Liver (tissue), 9 donors: Measurements from ENCODE around the gene RTP5. TPM values are rescaled to one million over a fixed set of nuclear protein-coding genes. Genes with fewer than 3 reads are reported as not detected.

Experiments
- DNase-seq: peaks from one replicate; pipeline ENCODE4 v3.0.0-alpha.2; 2017; ENCODE audit warnings: low spot score
- H3K27ac ChIP-seq, 2 donors: one replicate each; pipeline ENCODE4 v1.7.0; 2013; ENCODE audit warnings: inconsistent platforms in 2 of 2, low read length in 2 of 2, control low read depth in 1 of 2, low read depth in 1 of 2, mild to moderate bottlenecking in 1 of 2
- H3K27me3 ChIP-seq, 4 donors: one replicate each; pipeline versions ENCODE4 v1.6.1 to v1.7.0; 2013; ENCODE audit warnings: low read length in 3 of 4, inconsistent platforms in 1 of 4, mild to moderate bottlenecking in 1 of 4, moderate library complexity in 1 of 4; ENCODE audit not compliant: control insufficient read depth in 4 of 4, insufficient read depth in 4 of 4
- H3K36me3 ChIP-seq, 4 donors: one replicate each; pipeline versions ENCODE4 v1.6.1 to v1.7.0; 2013; ENCODE audit warnings: low read length in 3 of 4, mild to moderate bottlenecking in 3 of 4, low read depth in 1 of 4, moderate library complexity in 1 of 4; ENCODE audit not compliant: control insufficient read depth in 4 of 4, insufficient read depth in 3 of 4
- H3K4me1 ChIP-seq, 4 donors: one replicate each; pipeline versions ENCODE4 v1.6.1 to v1.7.0; 2013; ENCODE audit warnings: low read length in 3 of 4, mild to moderate bottlenecking in 3 of 4, moderate library complexity in 1 of 4; ENCODE audit not compliant: control insufficient read depth in 4 of 4, insufficient read depth in 4 of 4
- H3K4me3 ChIP-seq, 3 donors: one replicate each; pipeline versions ENCODE4 v1.6.1 to v1.7.0; 2013; ENCODE audit warnings: low read length in 3 of 3, control low read depth in 1 of 3, low read depth in 1 of 3, mild to moderate bottlenecking in 1 of 3
- H3K9ac ChIP-seq, 2 donors: one replicate each; pipeline ENCODE4 v1.7.0; 2013; ENCODE audit warnings: low read length in 2 of 2, mild to moderate bottlenecking in 2 of 2, moderate library complexity in 2 of 2, control low read depth in 1 of 2, low read depth in 1 of 2
- H3K9me3 ChIP-seq, 4 donors: one replicate each; pipeline versions ENCODE4 v1.6.1 to v1.7.0; 2013; ENCODE audit warnings: low read length in 3 of 4; ENCODE audit not compliant: control insufficient read depth in 4 of 4
- CTCF ChIP-seq: fragments of 150-350 bp; IDR thresholded peaks from 2 replicates; pipeline ENCODE4 v1.5.1; 2017; ENCODE audit warnings: improper control_type of control experiment, low read depth, low read length; ENCODE audit not compliant: missing input control
- EGR1 ChIP-seq, 2 donors: IDR thresholded peaks; 2 replicates each; pipeline ENCODE4 v1.6.1; 2016 to 2018; ENCODE audit warnings: antibody characterized with exemption in 2 of 2, low read depth in 2 of 2
- FOXA1 ChIP-seq: IDR thresholded peaks from 2 replicates; pipeline ENCODE4 v1.6.1; 2016; ENCODE audit warnings: antibody characterized with exemption
- FOXA2 ChIP-seq: IDR thresholded peaks from 2 replicates; pipeline ENCODE4 v1.6.1; 2016; ENCODE audit warnings: antibody characterized with exemption
- GABPA ChIP-seq, 2 donors: IDR thresholded peaks in 1 of 2; conservative IDR thresholded peaks in 1 of 2; 2 replicates each; pipeline ENCODE4 v1.6.1; 2016; ENCODE audit warnings: antibody characterized with exemption in 2 of 2, mild to moderate bottlenecking in 1 of 2, moderate library complexity in 1 of 2
- JUND ChIP-seq, 2 donors: IDR thresholded peaks; 2 replicates each; pipeline ENCODE4 v1.6.1; 2016; ENCODE audit warnings: antibody characterized with exemption in 2 of 2
- MAX ChIP-seq: IDR thresholded peaks from 2 replicates; pipeline ENCODE4 v1.6.1; 2016; ENCODE audit warnings: antibody characterized with exemption
- NR2F2 ChIP-seq: IDR thresholded peaks from 2 replicates; pipeline ENCODE4 v1.6.1; 2016; ENCODE audit warnings: antibody characterized with exemption
- RAD21 ChIP-seq, 2 donors: IDR thresholded peaks; 2 replicates each; pipeline ENCODE4 v1.6.1; 2016; ENCODE audit warnings: antibody characterized with exemption in 2 of 2, mild to moderate bottlenecking in 2 of 2
- RXRA ChIP-seq, 2 donors: IDR thresholded peaks; 2 replicates each; pipeline ENCODE4 v1.6.1; 2017 to 2018; ENCODE audit warnings: antibody characterized with exemption in 2 of 2, mild to moderate bottlenecking in 1 of 2
- SP1 ChIP-seq: IDR thresholded peaks from 2 replicates; pipeline ENCODE4 v1.6.1; 2018; ENCODE audit warnings: antibody characterized with exemption, mild to moderate bottlenecking
- ZBTB33 ChIP-seq: IDR thresholded peaks from 2 replicates; pipeline ENCODE4 v1.6.1; 2016; ENCODE audit warnings: antibody characterized with exemption
- WGBS: extraction: QIAGEN DNeasy Blood & Tissue Kit; methylation state at CpG from one replicate; pipeline ENCODE4 v1.1.7; 2013; 5-methylcytosine and 5-hydroxymethylcytosine counted together
- polyA plus RNA-seq, 2 donors: library from polyadenylated mRNA; stranded (reverse) in 1 of 2; unstranded in 1 of 2; fragments of 200-250 nt in 1 of 2; fragments of >200 nt in 1 of 2; fragmentation: Nextera tagmentation in 1 of 2; extraction: Ambion mirVana in 1 of 2; gene quantifications; one replicate each; pipeline versions ENCODE4 v1.2.1 to v1.2.3, GENCODE V29; 2013 to 2015
- total RNA-seq, 2 donors: library from RNA; depleted of rRNA; stranded (reverse); fragments of >200 nt; gene quantifications; one replicate each; pipeline ENCODE4 v1.2.3, GENCODE V29; 2014
- donor health status: healthy.
- donor health status: healthy.
- donor health status: healthy.
- donor health status: healthy.
- donor health status: healthy.

RTP5 gene
- total and polyA plus RNA-seq, 4 donors = under 0.01 to 0.03 TPM; not detected in 2

- no peak for TF ChIP-seq GABPA (IDR thresholded peaks at IDR 0.05 in 1 of 2, conservative IDR thresholded peaks at IDR 0.05 in 1 of 2)
- no peak for TF ChIP-seq SP1
- no peak for TF ChIP-seq JUND (IDR thresholded peaks at IDR 0.05)
- TF ChIP-seq FOXA1 = no peak
- TF ChIP-seq FOXA2 = no peak
- TF ChIP-seq RXRA (IDR thresholded peaks at IDR 0.05) = no peak
- TF ChIP-seq EGR1 (IDR thresholded peaks at IDR 0.05; ENCODE audit: low read depth in 2 of 2) = no peak
- TF ChIP-seq CTCF = no peak
- TF ChIP-seq ZBTB33 = no peak
- no peak for TF ChIP-seq MAX
- no peak for TF ChIP-seq NR2F2
- TF ChIP-seq RAD21 (IDR thresholded peaks at IDR 0.05) = no peak
- no peak for DNase-seq
- H3K4me1 ChIP-seq = peaks cover 4 to 31% (median 17%) of the 10 kb centered on the region in 4 donors
Measured at GRCh38 chr2:241885291-241885945, 15.9 kb downstream of the RTP5 start.

GRCh38 chr2:241885946-241886643 lies 16.6 kb downstream of the RTP5 start:
- Histone ChIP-seq H3K9ac (no peak overlapping the region), H3K4me3 (no peak overlapping the region), H3K9me3 (no peaks in the 10 kb centered on the region), H3K27ac (no peak overlapping the region), H3K27me3 (no peaks in the 10 kb centered on the region), H3K4me1 (peaks cover 4 to 27% (median 16%) of the 10 kb centered on the region in 4 donors), H3K36me3 (peaks cover 0 to 2% (median 0%) of the 10 kb centered on the region in 4 donors)
- 77% methylated on average over 15 of the region's 15 CpGs for WGBS
- DNase-seq = no peak
- no peak for TF ChIP-seq RAD21 (IDR thresholded peaks at IDR 0.05)
- peak in 1 of 2 donors; percentile 25 for TF ChIP-seq RXRA (IDR thresholded peaks at IDR 0.05)

More at GRCh38 chr2:241885291-241885945, 15.9 kb downstream of the RTP5 start:
- Histone ChIP-seq H3K9me3 (no peaks in the 10 kb centered on the region), H3K36me3 (no peaks in the 10 kb centered on the region), H3K27me3 (no peaks in the 10 kb centered on the region), H3K4me3 (no peak overlapping the region), H3K27ac (no peak overlapping the region), H3K9ac (no peak overlapping the region)
- WGBS = 93% methylated on average over 16 of the region's 16 CpGs
